ENCODE results near the gene F7.

- TF ChIP-seq TARDBP (IDR thresholded peaks at IDR 0.05) (no peak), FOXM1 (IDR thresholded peaks at IDR 0.05; ENCODE audit: borderline replicate concordance) (no peak), ELF4 (IDR thresholded peaks at IDR 0.05) (no peak), NFRKB (IDR thresholded peaks at IDR 0.05) (no peak), FOXA1 (IDR thresholded peaks at IDR 0.05) (no peak), BHLHE40 (IDR thresholded peaks at IDR 0.05; ENCODE audit: borderline replicate concordance) (no peak)
Observed at GRCh38 chr13:113091211-113091771, 14.3 kb upstream of the F7 start.

All from HEK293T (cell line).